Left lung (tissue), 10 donors: Measurements from ENCODE around the gene RAB3C. TPM values are rescaled to one million over a fixed set of nuclear protein-coding genes. Genes with fewer than 3 reads are reported as not detected.

Experiments used
- ATAC-seq: fragments of 200-7000 bp; cut with Tn5 transposase; one replicate; pipeline ENCODE4 v1.9.1; 2020; ENCODE audit warnings: moderate library complexity
- DNase-seq, 4 donors: peaks; one replicate each; pipeline ENCODE4 v3.0.0-alpha.2; 2013 to 2020
- H3K27ac ChIP-seq, 2 donors: fragments of 200-600 bp; sonication (generic) in 1 of 2; one replicate each; pipeline versions ENCODE4 v1.5.0 to v1.8.0; 2020 to 2021
- H3K27me3 ChIP-seq, 2 donors: fragments of 200-600 bp; sonication (generic) in 1 of 2; one replicate each; pipeline versions ENCODE4 v1.5.0 to v1.8.0; 2020 to 2021
- H3K36me3 ChIP-seq, 2 donors: fragments of 200-600 bp; sonication (generic) in 1 of 2; one replicate each; pipeline versions ENCODE4 v1.5.0 to v1.8.0; 2020 to 2021
- H3K4me1 ChIP-seq, 2 donors: fragments of 200-600 bp; one replicate each; pipeline ENCODE4 v1.8.0; 2021
- H3K4me3 ChIP-seq, 2 donors: fragments of 200-600 bp; sonication (generic) in 1 of 2; one replicate each; pipeline versions ENCODE4 v1.5.0 to v1.8.0; 2020 to 2021; ENCODE audit warnings: mild to moderate bottlenecking in 1 of 2
- H3K9me3 ChIP-seq, 2 donors: fragments of 200-600 bp; sonication (generic) in 1 of 2; one replicate each; pipeline versions ENCODE4 v1.5.0 to v1.8.0; 2020 to 2021
- intact Hi-C, 2 donors: fragments of 100-400 bp; cut with DNase I; formaldehyde crosslinking; loops; one replicate each; pipeline versions ENCODE4 v1.11.2 to v1.14.2; 2022
- polyA plus RNA-seq, 6 donors: library from polyadenylated mRNA; unstranded; fragments of 120-200 nt; gene quantifications; one replicate each; pipeline ENCODE4 v1.2.1, GENCODE V29; 2013; ENCODE audit not compliant: insufficient read length in 6 of 6
- total RNA-seq, 2 donors: library from RNA; stranded (reverse); fragmentation: NEBNext Ultra II Directional; extraction: Animal tissue kit (Norgen Biotek cat#: 25700); gene quantifications; one replicate each; pipeline ENCODE4 v1.2.1, GENCODE V29; 2021
- TF ChIP-seq, protein P1 (sequence below), 2 donors: fragments of 200-600 bp; sonication (generic) in 1 of 2; IDR thresholded peaks; one replicate each; pipeline versions ENCODE4 v1.5.0 to v1.8.0; 2021; ENCODE audit warnings: antibody characterized with exemption in 2 of 2
- donor health status: DM: no; HTN: yes; CAD: no.
- donor health status: DM: no; HTN: no; CAD: no.

RAB3C gene
- total and polyA plus RNA-seq, 8 donors = 1.1 to 3.5 (median 1.6) TPM

- TF ChIP-seq, protein P1, sequence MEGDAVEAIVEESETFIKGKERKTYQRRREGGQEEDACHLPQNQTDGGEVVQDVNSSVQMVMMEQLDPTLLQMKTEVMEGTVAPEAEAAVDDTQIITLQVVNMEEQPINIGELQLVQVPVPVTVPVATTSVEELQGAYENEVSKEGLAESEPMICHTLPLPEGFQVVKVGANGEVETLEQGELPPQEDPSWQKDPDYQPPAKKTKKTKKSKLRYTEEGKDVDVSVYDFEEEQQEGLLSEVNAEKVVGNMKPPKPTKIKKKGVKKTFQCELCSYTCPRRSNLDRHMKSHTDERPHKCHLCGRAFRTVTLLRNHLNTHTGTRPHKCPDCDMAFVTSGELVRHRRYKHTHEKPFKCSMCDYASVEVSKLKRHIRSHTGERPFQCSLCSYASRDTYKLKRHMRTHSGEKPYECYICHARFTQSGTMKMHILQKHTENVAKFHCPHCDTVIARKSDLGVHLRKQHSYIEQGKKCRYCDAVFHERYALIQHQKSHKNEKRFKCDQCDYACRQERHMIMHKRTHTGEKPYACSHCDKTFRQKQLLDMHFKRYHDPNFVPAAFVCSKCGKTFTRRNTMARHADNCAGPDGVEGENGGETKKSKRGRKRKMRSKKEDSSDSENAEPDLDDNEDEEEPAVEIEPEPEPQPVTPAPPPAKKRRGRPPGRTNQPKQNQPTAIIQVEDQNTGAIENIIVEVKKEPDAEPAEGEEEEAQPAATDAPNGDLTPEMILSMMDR (IDR thresholded peaks at IDR 0.05) = no peak
- peak in 2 of 4 donors; percentile 79 to 88 for DNase-seq
- no peak for ATAC-seq
- no peaks in the 10 kb centered on the region for H3K27me3 ChIP-seq
- H3K9me3 ChIP-seq = no peaks in the 10 kb centered on the region
- no peaks in the 10 kb centered on the region for H3K4me1 ChIP-seq
- H3K36me3 ChIP-seq = no peaks in the 10 kb centered on the region
- H3K27ac ChIP-seq = no peak overlapping the region
- intact Hi-C loops = no loop called here
- H3K4me3 ChIP-seq = no peak overlapping the region
Observed at GRCh38 chr5:58629271-58630159, 46.6 kb downstream of the RAB3C start.

DNA sequence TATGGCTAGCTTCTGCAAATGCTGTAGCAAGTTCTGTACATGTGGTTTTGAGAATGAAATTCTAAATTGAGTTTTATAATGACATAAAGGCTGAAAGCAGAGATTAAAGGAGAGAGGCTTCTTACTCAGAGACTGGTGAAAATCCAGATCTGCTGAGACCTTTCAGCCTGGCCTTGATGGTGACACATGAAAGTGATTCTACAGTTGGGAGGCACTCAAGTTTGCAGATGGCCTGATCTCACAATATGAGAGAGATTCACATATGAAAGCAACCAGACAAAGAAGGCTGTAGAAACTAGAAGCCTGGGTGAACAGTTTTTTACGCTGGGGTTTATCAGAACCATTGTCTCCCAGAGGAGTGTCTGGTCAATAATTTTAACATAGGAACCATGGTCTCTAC is 49.0 kb downstream of the RAB3C start:
- no peak for ATAC-seq
- H3K4me1 ChIP-seq = no peaks in the 10 kb centered on the region
- TF ChIP-seq, protein P1 (IDR thresholded peaks at IDR 0.05) = no peak
- no peaks in the 10 kb centered on the region for H3K27me3 ChIP-seq
- no peaks in the 10 kb centered on the region for H3K9me3 ChIP-seq
- no peak overlapping the region for H3K27ac ChIP-seq
- no peak overlapping the region for H3K4me3 ChIP-seq
- H3K36me3 ChIP-seq = no peaks in the 10 kb centered on the region
- DNase-seq = no peak
- intact Hi-C loops = no loop called here

DNA sequence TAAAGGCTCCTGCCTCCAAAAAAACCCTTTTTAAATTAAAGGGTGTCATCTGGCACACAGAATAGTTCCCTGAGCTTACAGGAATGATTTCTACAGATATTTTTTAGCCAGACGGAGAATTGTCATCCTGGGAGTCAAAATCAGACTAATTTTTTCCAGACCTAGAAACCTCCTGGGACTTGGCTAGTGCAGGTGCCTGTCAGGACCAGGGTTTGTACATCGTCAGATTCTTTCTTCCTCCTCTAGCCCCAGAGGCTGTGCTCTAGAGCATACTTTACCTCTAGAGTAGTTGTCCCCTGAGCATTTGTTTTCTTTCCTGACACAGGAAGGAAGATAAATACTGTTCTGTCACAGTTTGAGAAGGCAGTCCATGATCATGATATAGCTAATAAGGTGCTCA is 52.5 kb downstream of the RAB3C start:
- Histone ChIP-seq H3K4me1 (no peaks in the 10 kb centered on the region), H3K27me3 (no peaks in the 10 kb centered on the region), H3K27ac (no peak overlapping the region), H3K4me3 (no peak overlapping the region), H3K36me3 (no peaks in the 10 kb centered on the region), H3K9me3 (no peaks in the 10 kb centered on the region)
- ATAC-seq = no peak
- intact Hi-C loops = no loop called here
- no peak for DNase-seq
- TF ChIP-seq, protein P1 (IDR thresholded peaks at IDR 0.05) = no peak

DNA sequence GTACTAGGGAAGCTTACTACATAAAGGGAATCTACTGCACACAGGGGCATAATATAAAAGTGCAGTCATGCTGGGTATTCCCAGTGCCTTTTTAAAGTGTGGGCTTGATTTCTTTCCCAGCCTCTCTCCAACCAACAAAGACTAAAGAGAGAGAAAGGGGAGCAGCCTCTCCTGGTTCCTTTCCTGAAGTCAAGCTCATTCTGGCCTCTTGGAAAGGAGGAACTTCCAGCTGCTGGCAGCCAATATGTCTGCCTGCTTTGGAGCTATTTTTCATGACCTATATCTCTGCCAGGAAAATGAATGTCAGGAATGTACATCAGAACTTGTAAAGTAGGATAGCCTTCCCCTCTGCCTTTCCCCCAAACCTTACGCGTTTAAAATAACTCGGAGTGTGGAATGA is 57.1 kb downstream of the RAB3C start:
- H3K4me1 ChIP-seq = no peaks in the 10 kb centered on the region
- no peak for ATAC-seq
- H3K9me3 ChIP-seq = no peaks in the 10 kb centered on the region
- H3K4me3 ChIP-seq = no peak overlapping the region
- no peaks in the 10 kb centered on the region for H3K27me3 ChIP-seq
- H3K36me3 ChIP-seq = no peaks in the 10 kb centered on the region
- TF ChIP-seq, protein P1 (IDR thresholded peaks at IDR 0.05) = no peak
- DNase-seq = no peak
- H3K27ac ChIP-seq = no peak overlapping the region
- intact Hi-C loops = no loop called here

GRCh38 chr5:58641533-58641932 is 58.7 kb downstream of the RAB3C start:
- intact Hi-C loops = no loop called here
- TF ChIP-seq, protein P1 (IDR thresholded peaks at IDR 0.05) = no peak
- H3K4me3 ChIP-seq = no peak overlapping the region
- no peaks in the 10 kb centered on the region for H3K4me1 ChIP-seq
- no peaks in the 10 kb centered on the region for H3K9me3 ChIP-seq
- H3K27ac ChIP-seq = no peak overlapping the region
- no peaks in the 10 kb centered on the region for H3K27me3 ChIP-seq
- ATAC-seq (no peak), DNase-seq (no peak)
- H3K36me3 ChIP-seq = no peaks in the 10 kb centered on the region
